PC-3 (cell line): Measurements from ENCODE around the gene UBE2D3.

ENCODE experiments used
- CTCF ChIP-seq: fragments of 300-600 bp; sonication (generic); conservative IDR thresholded peaks from 2 replicates; pipeline ENCODE4 v1.5.1; 2017; ENCODE audit warnings: antibody characterized with exemption, low read depth, mild to moderate bottlenecking, low read length
- EZH2phosphoT487 ChIP-seq: fragments of 300-600 bp; sonication (generic); IDR thresholded peaks from 2 replicates; pipeline ENCODE4 v1.6.1; 2018; ENCODE audit warnings: mild to moderate bottlenecking, antibody characterized with exemption, low read length, borderline replicate concordance

GRCh38 chr4:102860611-102861324, 33.4 kb upstream of the UBE2D3 start:
- no peak for TF ChIP-seq CTCF
- TF ChIP-seq EZH2phosphoT487 = no peak
